A549 (cell line): Measurements from ENCODE around the gene NMB.

ENCODE experiments used
- BHLHE40 ChIP-seq: IDR thresholded peaks from 2 replicates; pipeline ENCODE4 v1.6.1; 2012; ENCODE audit warnings: low read depth, low read length, inconsistent platforms
- EHF ChIP-seq: fragments of 250-450 bp; sonication (Bioruptor Pico); IDR thresholded peaks from 2 replicates; pipeline ENCODE4 v1.5.0; 2020; ENCODE audit warnings: mild to moderate bottlenecking
- EHMT2 ChIP-seq: fragments of 200-600 bp; sonication (generic); IDR thresholded peaks from 2 replicates; pipeline ENCODE4 v1.6.1; 2016; ENCODE audit warnings: antibody characterized with exemption, low read depth, mild to moderate bottlenecking, moderate library complexity
- EP300 ChIP-seq, 2 experiments: fragments of >200 bp; sonication (Bioruptor Twin); formaldehyde crosslinking; IDR thresholded peaks; 2 replicates in 1 of 2; 3 replicates in 1 of 2; pipeline ENCODE4 v1.6.1; 2016 to 2017
- JUN ChIP-seq, 2 experiments: fragments of >200 bp; sonication (Bioruptor Twin); formaldehyde crosslinking; IDR thresholded peaks; 2 replicates in 1 of 2; 3 replicates in 1 of 2; pipeline ENCODE4 v1.6.1; 2016 to 2017
- KDM1A ChIP-seq: fragments of 200-600 bp; sonication (generic); IDR thresholded peaks from 2 replicates; pipeline ENCODE4 v1.6.1; 2016; ENCODE audit warnings: low read depth, mild to moderate bottlenecking
- MAFK ChIP-seq: fragments of 450-650 bp; IDR thresholded peaks from 2 replicates; pipeline ENCODE4 v1.6.1; 2014; ENCODE audit not compliant: partially characterized antibody
- MAX ChIP-seq: IDR thresholded peaks from 2 replicates; pipeline ENCODE4 v1.6.1; 2012
- NR3C1 ChIP-seq: fragments of >200 bp; sonication (Bioruptor Twin); formaldehyde crosslinking; IDR thresholded peaks from 3 replicates; pipeline ENCODE4 v1.6.1; 2017
- POLR2A ChIP-seq: IDR thresholded peaks from 2 replicates; pipeline ENCODE4 v1.6.1; 2012; ENCODE audit warnings: mild to moderate bottlenecking, low read length
- POLR2AphosphoS2 ChIP-seq: conservative IDR thresholded peaks from 2 replicates; pipeline ENCODE4 v1.6.1; 2012; ENCODE audit warnings: low read length, improper control_type of control experiment, inconsistent platforms
- RCOR1 ChIP-seq: fragments of 150-350 bp; IDR thresholded peaks from 2 replicates; pipeline ENCODE4 v1.6.1; 2014; ENCODE audit warnings: antibody characterized with exemption, low read length, low read depth
- REST ChIP-seq: fragments of 200-600 bp; sonication (generic); IDR thresholded peaks from 2 replicates; pipeline ENCODE4 v1.6.1; 2016; ENCODE audit warnings: antibody characterized with exemption, mild to moderate bottlenecking, moderate library complexity
- TF ChIP-seq, protein P1 (sequence below): fragments of >200 bp; sonication (Bioruptor Twin); formaldehyde crosslinking; IDR thresholded peaks from 3 replicates; pipeline ENCODE4 v1.5.1; 2016

DNA sequence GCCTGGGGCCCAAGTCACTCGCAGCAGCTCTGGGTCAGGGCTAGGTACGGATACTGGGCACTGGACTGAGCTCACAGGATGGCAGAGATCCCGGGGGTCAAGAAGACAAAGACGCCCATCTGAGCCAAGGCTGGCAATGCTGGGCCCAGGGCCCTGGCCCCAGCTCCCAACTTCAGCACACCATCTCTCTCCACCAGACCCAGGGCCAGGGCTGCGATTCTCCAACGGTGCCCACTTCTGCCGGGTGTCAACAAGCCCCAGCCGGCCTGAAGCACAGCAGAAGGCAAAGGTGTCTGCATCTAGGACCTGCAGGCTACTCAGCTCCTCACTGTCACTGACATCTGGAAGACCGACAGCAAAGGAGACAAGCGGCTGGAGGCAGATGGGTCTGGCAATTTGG lies 12.5 kb downstream of the NMB start:
- TF ChIP-seq EHMT2 (no peak), REST (no peak), JUN (IDR thresholded peaks at IDR 0.05) (no peak), BHLHE40 (no peak), POLR2A (no peak), EHF (no peak), MAX (no peak), KDM1A (no peak), EP300 (IDR thresholded peaks at IDR 0.05) (no peak), NR3C1 (no peak), POLR2AphosphoS2 (no peak), MAFK (no peak), RCOR1 (no peak)
- TF ChIP-seq, protein P1, sequence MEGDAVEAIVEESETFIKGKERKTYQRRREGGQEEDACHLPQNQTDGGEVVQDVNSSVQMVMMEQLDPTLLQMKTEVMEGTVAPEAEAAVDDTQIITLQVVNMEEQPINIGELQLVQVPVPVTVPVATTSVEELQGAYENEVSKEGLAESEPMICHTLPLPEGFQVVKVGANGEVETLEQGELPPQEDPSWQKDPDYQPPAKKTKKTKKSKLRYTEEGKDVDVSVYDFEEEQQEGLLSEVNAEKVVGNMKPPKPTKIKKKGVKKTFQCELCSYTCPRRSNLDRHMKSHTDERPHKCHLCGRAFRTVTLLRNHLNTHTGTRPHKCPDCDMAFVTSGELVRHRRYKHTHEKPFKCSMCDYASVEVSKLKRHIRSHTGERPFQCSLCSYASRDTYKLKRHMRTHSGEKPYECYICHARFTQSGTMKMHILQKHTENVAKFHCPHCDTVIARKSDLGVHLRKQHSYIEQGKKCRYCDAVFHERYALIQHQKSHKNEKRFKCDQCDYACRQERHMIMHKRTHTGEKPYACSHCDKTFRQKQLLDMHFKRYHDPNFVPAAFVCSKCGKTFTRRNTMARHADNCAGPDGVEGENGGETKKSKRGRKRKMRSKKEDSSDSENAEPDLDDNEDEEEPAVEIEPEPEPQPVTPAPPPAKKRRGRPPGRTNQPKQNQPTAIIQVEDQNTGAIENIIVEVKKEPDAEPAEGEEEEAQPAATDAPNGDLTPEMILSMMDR: no peak
